ENCODE measurements around the gene SZRD1. TPM values are rescaled to one million over a fixed set of nuclear protein-coding genes. Genes with fewer than 3 reads are reported as not detected.
"Not testable (repeated sequence)": the region's sequence is repeated elsewhere in the genome, so short reads cannot be mapped to it uniquely, and the experiment has no call there.

The SZRD1 gene
- total and polyA plus RNA-seq, 2 of the 4 experiments (the other 2 are of a cell fraction): 119 to 149 TPM

DNA sequence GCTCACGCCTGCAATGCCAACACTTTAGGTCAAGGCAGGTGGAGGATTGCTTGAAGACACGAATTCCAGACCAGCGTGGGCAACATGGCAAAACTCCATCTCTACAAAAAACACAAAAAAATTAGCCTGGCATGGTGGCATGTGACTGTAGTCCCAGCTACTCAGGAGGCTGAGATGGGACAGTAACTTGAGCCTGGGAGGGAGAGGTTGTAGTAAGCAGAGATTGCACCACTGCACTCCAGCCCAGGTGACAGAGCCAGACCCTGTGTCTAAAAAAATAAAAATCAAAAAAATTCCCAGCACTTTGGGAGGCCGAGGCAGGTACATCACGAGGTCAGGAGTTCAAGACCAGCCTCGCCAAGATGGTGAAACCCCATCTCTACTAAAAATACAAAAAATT is 23.8 kb upstream of the SZRD1 start:
- CTCF ChIA-PET; H4K5ac ChIP-seq (ENCODE audit: low read depth, low read length); intact Hi-C loops (cut with micrococcal nuclease); H3K56ac ChIP-seq (ENCODE audit: extremely low read depth, insufficient read depth, low read length); H2BK20ac ChIP-seq (ENCODE audit: low read depth, low read length); H2AFZ ChIP-seq (replicated peaks; ENCODE audit: low read length, poor library complexity); H3K9ac ChIP-seq (ENCODE audit: low read depth, low read length); ATAC-seq (ENCODE audit: low read depth); POLR2A ChIA-PET (ENCODE audit: unreplicated experiment); H2BK120ac ChIP-seq (ENCODE audit: low read depth, low read length); H3K4me3 ChIP-seq (ENCODE audit: insufficient read depth, low read depth, low read length); H3K4me2 ChIP-seq (ENCODE audit: low read depth, low read length); H3K9me1 ChIP-seq (ENCODE audit: insufficient read depth, low read length); DNase-seq; H3K36me3 ChIP-seq (ENCODE audit: control insufficient read depth, insufficient read depth, low read length); H2BK15ac ChIP-seq (ENCODE audit: low read depth, low read length); dilution Hi-C loops (cut with HindIII; ENCODE audit: low sequenced_read_pairs, unreplicated experiment); BruUV-seq (replicated peaks); H3K27ac ChIP-seq (ENCODE audit: insufficient read depth, low read length); H3K4ac ChIP-seq (ENCODE audit: low read depth, low read length); H3K9me3 ChIP-seq (ENCODE audit: control insufficient read depth, insufficient read depth, low read length); H3K14ac ChIP-seq (replicated peaks; ENCODE audit: low read depth, low read length); H2AK5ac ChIP-seq (ENCODE audit: low read depth, low read length); H4K8ac ChIP-seq (ENCODE audit: low read depth in 2 of 2, low read length in 2 of 2); H4K91ac ChIP-seq (ENCODE audit: insufficient read depth, low read depth, low read length); H3K27me3 ChIP-seq (ENCODE audit: control insufficient read depth, insufficient read depth, low read length); H3K4me1 ChIP-seq (ENCODE audit: control insufficient read depth, insufficient read depth, low read length); H2AK9ac ChIP-seq (replicated peaks; ENCODE audit: low read depth, low read length, poor library complexity); H3K18ac ChIP-seq (ENCODE audit: low read depth, low read length); H3K23ac ChIP-seq (ENCODE audit: low read depth, low read length); H2BK5ac ChIP-seq (ENCODE audit: low read depth, low read length, poor library complexity, severe bottlenecking); in situ Hi-C loops (cut with MboI; ENCODE audit: low sequenced_read_pairs): not testable (repeated sequence)
- Histone ChIP-seq H4K20me1 (ENCODE audit: insufficient read depth, low read length) (peaks cover 62% of the 10 kb centered on the region), H3K79me1 (ENCODE audit: low read depth in 1 of 2, low read length in 2 of 2) (peaks cover 5 to 55% of the 10 kb centered on the region in 2 experiments)
- WGBS, 2 experiments (ENCODE audit: extremely low coverage in 2 of 2, insufficient read length in 1 of 2): no CpG with 5 or more reads among the region's 6 CpGs

Measured in IMR-90 (cell line).